T-helper 2 cell (primary cell): ENCODE results near the gene KIF13A.
"Not testable (repeated sequence)": the region's sequence is repeated elsewhere in the genome, so short reads cannot be mapped to it uniquely, and the experiment has no call there.

ENCODE experiments used
- DNase-seq, 5 experiments: peaks; one replicate each; pipeline versions ENCODE4 v3.0.0 to v3.0.0-alpha.2; 2012 to 2022

Gene KIF13A

GRCh38 chr6:17869010-17869752 is 118.3 kb downstream of the KIF13A start:
- no peak for DNase-seq

- no peak for DNase-seq
Measured at GRCh38 chr6:17867880-17868279, 119.6 kb downstream of the KIF13A start.

GRCh38 chr6:17866876-17867444 is 120.5 kb downstream of the KIF13A start:
- no peak for DNase-seq

- no peak for DNase-seq
Measured at GRCh38 chr6:17865798-17866725, 121.4 kb downstream of the KIF13A start.

GRCh38 chr6:17865243-17865642 is 122.2 kb downstream of the KIF13A start:
- no peak for DNase-seq

- DNase-seq = no peak
Measured at GRCh38 chr6:17863901-17864754, 123.3 kb downstream of the KIF13A start.

GRCh38 chr6:17861361-17861760 is 126.1 kb downstream of the KIF13A start:
- DNase-seq = no peak

- DNase-seq = no peak
Measured at GRCh38 chr6:17859846-17860245, 127.6 kb downstream of the KIF13A start.

- no peak for DNase-seq
Measured at GRCh38 chr6:17858584-17858983, 128.9 kb downstream of the KIF13A start.

GRCh38 chr6:17857188-17857587 is 130.2 kb downstream of the KIF13A start:
- DNase-seq = not testable (repeated sequence)

GRCh38 chr6:17856306-17856705 is 131.1 kb downstream of the KIF13A start:
- DNase-seq = no peak

- no peak for DNase-seq
Measured at GRCh38 chr6:17855381-17855780, 132.1 kb downstream of the KIF13A start.

- no peak for DNase-seq
Measured at GRCh38 chr6:17853533-17853932, 133.9 kb downstream of the KIF13A start.

- DNase-seq = no peak
Measured at GRCh38 chr6:17851720-17852161, 135.7 kb downstream of the KIF13A start.

- peak in 1 of 5 experiments; percentile 33 for DNase-seq
Measured at GRCh38 chr6:17851001-17851719, 136.3 kb downstream of the KIF13A start.

- no peak for DNase-seq
Measured at GRCh38 chr6:17850281-17850680, 137.2 kb downstream of the KIF13A start.

GRCh38 chr6:17847203-17847760 is 140.2 kb downstream of the KIF13A start:
- no peak for DNase-seq

GRCh38 chr6:17846762-17847161 is 140.7 kb downstream of the KIF13A start:
- DNase-seq = no peak

- DNase-seq = no peak
Measured at GRCh38 chr6:17845598-17845997, 141.8 kb downstream of the KIF13A start.

- DNase-seq = not testable (repeated sequence)
Measured at GRCh38 chr6:17844967-17845366, 142.5 kb downstream of the KIF13A start.
